Endothelial cell of umbilical vein (primary cell): ENCODE data around the gene LTK. TPM values are rescaled to one million over a fixed set of nuclear protein-coding genes. Genes with fewer than 3 reads are reported as not detected.

ENCODE experiments used
- BruUV-seq: library from RNA; stranded (reverse); fragments of 400-500 nt; replicated peaks from 2 replicates; lab custom pipeline; 2021; lab: Mats Ljungman, UMichigan
- CTCF ChIA-PET: fragments of 300-600, 350-600 bp; sonication (Branson Sonifier 250); formaldehyde crosslinking; loops from one replicate; lab custom pipeline; 2021; ENCODE audit warnings: antibody characterized with exemption, inconsistent platforms; lab: Charles Lee
- POLR2A ChIA-PET: fragments of 300-600, 350-600 bp; sonication (Branson Sonifier 250); formaldehyde crosslinking; loops from one replicate; lab custom pipeline; 2021; ENCODE audit warnings: antibody characterized with exemption, inconsistent platforms; lab: Charles Lee
- DNase-seq: peaks from one replicate; pipeline ENCODE4 v3.0.0-alpha.2; 2011; ENCODE audit warnings: low read depth, low spot score
- FAIRE-seq: peaks from 2 replicates; lab custom pipeline; 2011; peaks lifted over from hg19 to GRCh38; lab: Jason Lieb, UNC
- H2AFZ ChIP-seq: 2 replicates; pipeline ENCODE4 v1.6.0; 2012; ENCODE audit warnings: low read depth, low read length, control low read depth, inconsistent platforms
- H3K27ac ChIP-seq: 2 replicates; pipeline ENCODE4 v1.5.1; 2011; ENCODE audit warnings: low read depth, mild to moderate bottlenecking, control low read depth, low read length, moderate library complexity; ENCODE audit not compliant: insufficient read depth
- H3K27me3 ChIP-seq, 2 experiments: 2 replicates each; pipeline versions ENCODE4 v1.6.0 to v1.6.1; 2011; ENCODE audit warnings: low read length in 2 of 2, mixed read lengths in 1 of 2; ENCODE audit not compliant: control insufficient read depth in 2 of 2, insufficient read depth in 2 of 2
- H3K36me3 ChIP-seq, 2 experiments: 2 replicates in 1 of 2; 3 replicates in 1 of 2; pipeline ENCODE4 v1.5.1; 2011; ENCODE audit warnings: low read length in 2 of 2, mild to moderate bottlenecking in 1 of 2, moderate library complexity in 1 of 2; ENCODE audit not compliant: control insufficient read depth in 2 of 2, insufficient read depth in 2 of 2; ENCODE audit errors: extremely low read depth in 1 of 2
- H3K4me1 ChIP-seq: 3 replicates; pipeline ENCODE4 v1.5.1; 2011; ENCODE audit warnings: mild to moderate bottlenecking, low read length; ENCODE audit not compliant: control insufficient read depth, insufficient read depth; ENCODE audit errors: extremely low read depth
- H3K4me2 ChIP-seq: 2 replicates; pipeline ENCODE4 v1.6.1; 2011; ENCODE audit warnings: low read length, control low read depth, mixed read lengths; ENCODE audit not compliant: insufficient read depth
- H3K4me3 ChIP-seq, 3 experiments: fragments of 200-600 bp in 1 of 3; sonication (generic), shearing (Covaris generic) in 1 of 3; replicated peaks in 1 of 3; 2 replicates each; pipeline ENCODE4 v1.5.1; 2011 to 2016; ENCODE audit warnings: control low read depth in 3 of 3, low read length in 3 of 3, mild to moderate bottlenecking in 2 of 3, inconsistent platforms in 1 of 3, low read depth in 1 of 3, moderate library complexity in 1 of 3; ENCODE audit not compliant: insufficient read depth in 1 of 3
- H3K79me2 ChIP-seq: 2 replicates; pipeline ENCODE4 v1.6.0; 2012; ENCODE audit warnings: low read length, inconsistent platforms; ENCODE audit not compliant: control insufficient read depth, insufficient read depth
- H3K9ac ChIP-seq: replicated peaks from 2 replicates; pipeline ENCODE3; 2011; ENCODE audit warnings: low read length, control low read depth; ENCODE audit not compliant: insufficient read depth; ENCODE audit errors: extremely low read depth
- H3K9me1 ChIP-seq: replicated peaks from 3 replicates; pipeline ENCODE4 v1.6.0; 2011; ENCODE audit warnings: mild to moderate bottlenecking, low read length; ENCODE audit not compliant: control insufficient read depth, insufficient read depth; ENCODE audit errors: extremely low read depth
- H3K9me3 ChIP-seq: replicated peaks from 2 replicates; pipeline ENCODE4 v1.5.1; 2012; ENCODE audit warnings: low read length, inconsistent platforms; ENCODE audit not compliant: control insufficient read depth, insufficient read depth
- H4K20me1 ChIP-seq: replicated peaks from 2 replicates; pipeline ENCODE3; 2011; ENCODE audit warnings: mild to moderate bottlenecking, low read length; ENCODE audit not compliant: control insufficient read depth, insufficient read depth; ENCODE audit errors: extremely low read depth
- EZH2 ChIP-seq: IDR thresholded peaks from 2 replicates; pipeline ENCODE4 v1.6.1; 2012; ENCODE audit warnings: borderline replicate concordance, low read depth, mild to moderate bottlenecking, moderate library complexity, low read length, inconsistent platforms; ENCODE audit not compliant: severe bottlenecking
- FOS ChIP-seq: IDR thresholded peaks from 2 replicates; pipeline ENCODE4 v1.6.1; 2011; ENCODE audit warnings: mild to moderate bottlenecking, low read length, moderate library complexity, borderline replicate concordance; ENCODE audit not compliant: insufficient read depth
- GATA2 ChIP-seq: IDR thresholded peaks from 2 replicates; pipeline ENCODE4 v1.7.0; 2011; ENCODE audit warnings: low read depth, mild to moderate bottlenecking, moderate library complexity, mixed read lengths, low read length; ENCODE audit not compliant: insufficient read length, insufficient read depth
- JUN ChIP-seq: IDR thresholded peaks from 2 replicates; pipeline ENCODE4 v1.6.1; 2011; ENCODE audit warnings: borderline replicate concordance, low read depth; ENCODE audit not compliant: insufficient read length, insufficient read depth
- POLR2A ChIP-seq: IDR thresholded peaks from 2 replicates; pipeline ENCODE4 v1.6.1; 2012; ENCODE audit warnings: low read depth, mild to moderate bottlenecking, control low read depth, low read length
- POLR2AphosphoS5 ChIP-seq: IDR thresholded peaks from 2 replicates; pipeline ENCODE4 v1.6.1; 2012; ENCODE audit warnings: low read depth, mild to moderate bottlenecking, control low read depth, low read length, moderate library complexity; ENCODE audit not compliant: insufficient read depth
- dilution Hi-C: fragments of 300-500 bp; cut with MboI; formaldehyde crosslinking; loops from one replicate; pipeline ENCODE4 v1.15.0; 2019; ENCODE audit warnings: low sequenced_read_pairs; ENCODE audit not compliant: extremely low pct_ligation_motif_present
- intact Hi-C: fragments of 100-400 bp; cut with micrococcal nuclease; formaldehyde crosslinking; loops from one replicate; pipeline ENCODE4 v1.10.0; 2022
- polyA plus RNA-seq, 4 experiments: library from polyadenylated mRNA; depleted of rRNA in 3 of 4; stranded (reverse) in 3 of 4; unstranded in 1 of 4; fragments of >200 nt; gene quantifications; 2 replicates each; pipeline versions ENCODE4 v1.2.1 to v1.2.3, GENCODE V29; 2011 to 2012; ENCODE audit warnings: missing spikeins in 1 of 4
- total RNA-seq: library from RNA; stranded (reverse); gene quantifications from 2 replicates; pipeline ENCODE4 v1.2.3, GENCODE V29; 2021
- TF ChIP-seq, protein P1 (sequence below), 2 donors: IDR thresholded peaks; 1 replicate in 1 of 2; 2 replicates in 1 of 2; pipeline ENCODE4 v1.5.1; 2011; ENCODE audit warnings: low read length in 2 of 2, mild to moderate bottlenecking in 2 of 2, moderate library complexity in 2 of 2, control low read depth in 1 of 2, inconsistent platforms in 1 of 2, low read depth in 1 of 2; ENCODE audit not compliant: insufficient read depth in 1 of 2; ENCODE audit errors: extremely low read depth in 1 of 2

Gene LTK
- total and polyA plus RNA-seq, 2 donors (not counting 3 experiments of a cell fraction or from before 2014, with no cell fraction given), result 0.15 to 0.17 TPM

DNA sequence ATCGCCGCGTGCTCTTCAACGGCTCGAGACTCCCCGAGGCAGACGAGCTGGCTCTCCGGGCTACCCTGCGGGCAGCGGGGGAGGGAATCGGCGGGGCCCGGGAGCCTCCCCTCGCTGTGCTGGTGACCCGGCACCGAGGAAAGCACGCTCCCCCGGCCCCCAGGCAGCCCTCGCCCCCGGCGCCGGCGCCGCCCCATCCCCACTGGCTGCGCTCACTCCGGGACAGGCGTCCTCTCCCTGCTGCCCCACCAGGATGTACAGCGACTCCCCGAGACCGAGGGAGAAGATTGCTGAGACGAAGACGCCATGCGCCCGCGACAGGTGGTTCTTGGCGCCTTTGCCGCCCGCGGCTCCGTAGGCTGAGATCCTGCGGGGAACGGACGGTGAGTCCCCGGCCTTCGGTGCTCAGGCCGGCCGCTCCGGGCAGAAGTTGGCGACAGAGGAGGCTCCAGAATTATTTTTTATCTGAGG is 1.7 kb downstream of the LTK start:
- no peak for DNase-seq
- CTCF ChIA-PET, result interaction anchor here (2.5 kb wide), 1 partner anchor 46 kb away, joined by 10 read pairs; no protein-coding TSS in a partner anchor
- no peak for FAIRE-seq

More for the DNA sequence above, 1.7 kb downstream of the LTK start:
- Histone ChIP-seq H3K4me3 (no peak overlapping the region), H3K36me3 (no peaks in the 10 kb centered on the region), H3K9me1 (no peaks in the 10 kb centered on the region), H3K9ac (no peak overlapping the region), H3K27ac (no peak overlapping the region), H3K4me2 (no peak overlapping the region), H3K9me3 (no peaks in the 10 kb centered on the region), H3K27me3 (peaks cover 37% of the 10 kb centered on the region in 2 experiments), H3K4me1 (peaks cover 8% of the 10 kb centered on the region), H4K20me1 (no peaks in the 10 kb centered on the region), H2AFZ (no peak overlapping the region), H3K79me2 (no peaks in the 10 kb centered on the region)
- dilution Hi-C loops, result no loop called here
- no peak for TF ChIP-seq JUN
- no peak for TF ChIP-seq GATA2
- no peak for TF ChIP-seq FOS
- TF ChIP-seq, protein P1, sequence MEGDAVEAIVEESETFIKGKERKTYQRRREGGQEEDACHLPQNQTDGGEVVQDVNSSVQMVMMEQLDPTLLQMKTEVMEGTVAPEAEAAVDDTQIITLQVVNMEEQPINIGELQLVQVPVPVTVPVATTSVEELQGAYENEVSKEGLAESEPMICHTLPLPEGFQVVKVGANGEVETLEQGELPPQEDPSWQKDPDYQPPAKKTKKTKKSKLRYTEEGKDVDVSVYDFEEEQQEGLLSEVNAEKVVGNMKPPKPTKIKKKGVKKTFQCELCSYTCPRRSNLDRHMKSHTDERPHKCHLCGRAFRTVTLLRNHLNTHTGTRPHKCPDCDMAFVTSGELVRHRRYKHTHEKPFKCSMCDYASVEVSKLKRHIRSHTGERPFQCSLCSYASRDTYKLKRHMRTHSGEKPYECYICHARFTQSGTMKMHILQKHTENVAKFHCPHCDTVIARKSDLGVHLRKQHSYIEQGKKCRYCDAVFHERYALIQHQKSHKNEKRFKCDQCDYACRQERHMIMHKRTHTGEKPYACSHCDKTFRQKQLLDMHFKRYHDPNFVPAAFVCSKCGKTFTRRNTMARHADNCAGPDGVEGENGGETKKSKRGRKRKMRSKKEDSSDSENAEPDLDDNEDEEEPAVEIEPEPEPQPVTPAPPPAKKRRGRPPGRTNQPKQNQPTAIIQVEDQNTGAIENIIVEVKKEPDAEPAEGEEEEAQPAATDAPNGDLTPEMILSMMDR (IDR thresholded peaks at IDR 0.05; ENCODE audit: extremely low read depth in 1 of 2, insufficient read depth in 1 of 2, low read depth in 1 of 2, low read length in 2 of 2), result no peak
- TF ChIP-seq POLR2AphosphoS5, result no peak
- TF ChIP-seq EZH2, result peak; percentile 66
- TF ChIP-seq POLR2A, result no peak
- intact Hi-C loops, result no loop called here
- BruUV-seq, result no TSS peak
- POLR2A ChIA-PET, result no interaction called here
